ENCODE results near the gene RADIL.

DNA sequence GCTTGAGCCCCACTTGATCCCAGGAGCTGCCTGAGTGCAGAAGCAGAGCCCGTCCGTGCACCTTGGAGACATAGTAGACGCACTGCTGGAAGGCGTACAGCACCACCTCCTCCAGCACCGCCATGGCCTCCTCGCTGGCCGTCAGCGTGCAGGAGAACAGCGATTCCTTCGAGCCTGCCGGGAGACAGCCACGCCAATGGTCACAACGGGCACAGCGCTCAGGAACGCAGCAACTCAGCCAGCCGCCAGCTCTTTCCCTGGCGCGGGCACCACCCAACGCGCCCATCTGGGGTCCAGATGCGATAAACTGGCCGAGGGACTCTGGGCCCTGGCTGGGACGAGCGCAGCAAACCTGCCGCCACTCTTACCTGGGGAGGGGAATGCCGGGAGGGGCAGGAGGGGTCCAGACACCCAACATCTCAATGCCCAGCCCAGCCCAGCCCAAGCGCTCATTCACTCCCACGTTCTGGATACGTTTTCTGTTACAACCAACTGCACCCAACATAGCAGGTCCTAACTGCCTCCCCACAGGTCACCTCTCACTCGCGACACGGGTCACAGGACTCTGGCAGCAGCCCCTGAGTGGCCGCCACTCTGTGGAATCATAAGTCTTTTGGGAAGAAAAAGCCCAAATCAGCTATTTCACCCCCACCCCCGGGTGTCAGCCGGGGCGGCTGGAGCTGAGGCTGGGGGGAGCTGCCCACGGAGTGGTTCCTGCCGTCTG is 66.2 kb downstream of the RADIL start:
- TF ChIP-seq CTCF (IDR thresholded peaks at IDR 0.05) = no peak
- no peak for TF ChIP-seq POLR2A (IDR thresholded peaks at IDR 0.05)

All from body of pancreas (tissue), 4 donors.